Measurements from ENCODE around the gene DRICH1. TPM values are rescaled to one million over a fixed set of nuclear protein-coding genes. Genes with fewer than 3 reads are reported as not detected.
"Not testable (repeated sequence)": the region's sequence is repeated elsewhere in the genome, so short reads cannot be mapped to it uniquely, and the experiment has no call there.

The DRICH1 gene
- polyA plus RNA-seq, 2 of the 4 experiments (the other 2 are of a cell fraction) = 0.58 to 0.85 TPM

GRCh38 chr22:23574371-23574811, 57.7 kb downstream of the DRICH1 start:
- WGBS (ENCODE audit: missing lambda C conversion rate) = 60% methylated on average over 2 of the region's 4 CpGs

GRCh38 chr22:23573701-23574235, 58.4 kb downstream of the DRICH1 start:
- H3K4me1 ChIP-seq; H3K9me3 ChIP-seq; H3K4me3 ChIP-seq; FAIRE-seq; H3K4me2 ChIP-seq; ATAC-seq; H3K27ac ChIP-seq; DNase-seq (ENCODE audit: low read depth in 1 of 2, low spot score in 1 of 2); CTCF ChIA-PET: not testable (repeated sequence)
- WGBS (ENCODE audit: missing lambda C conversion rate) = 6% methylated on average over 2 of the region's 8 CpGs
- POLR2A ChIA-PET = interaction anchor here (0.6 kb wide), 1 partner anchor 14 kb away, joined by 3 read pairs; no protein-coding TSS in a partner anchor

More at GRCh38 chr22:23574371-23574811, 57.7 kb downstream of the DRICH1 start:
- ATAC-seq (peak; percentile 33 to 49; a peak in 1 of 6 replicates), FAIRE-seq (no peak), DNase-seq (ENCODE audit: low read depth in 1 of 2, low spot score in 1 of 2) (no peak)
- Histone ChIP-seq H3K4me2 (no peak overlapping the region), H3K4me3 (no peak overlapping the region), H3K4me1 (no peaks in the 10 kb centered on the region), H3K27ac (no peak overlapping the region), H3K9me3 (no peaks in the 10 kb centered on the region)
- no peak for TF ChIP-seq GATA3 (IDR thresholded peaks at IDR 0.05; ENCODE audit: borderline replicate concordance)
- TF ChIP-seq PBX3 (IDR thresholded peaks at IDR 0.05) = no peak
- no peak for TF ChIP-seq BHLHE40 (IDR thresholded peaks at IDR 0.05; ENCODE audit: low read depth, low read length)
- TF ChIP-seq CHD2 (IDR thresholded peaks at IDR 0.05; ENCODE audit: low read length, partially characterized antibody) = no peak
- TF ChIP-seq POLR2A (IDR thresholded peaks at IDR 0.05; ENCODE audit: low read length) = no peak
- POLR2A ChIA-PET = no interaction called here
- CTCF ChIA-PET = no interaction called here

- H3K4me1 ChIP-seq; H3K4me3 ChIP-seq; DNase-seq (ENCODE audit: low read depth in 1 of 2, low spot score in 1 of 2); CTCF ChIA-PET; H3K9me3 ChIP-seq; FAIRE-seq; H3K4me2 ChIP-seq; ATAC-seq; H3K27ac ChIP-seq: not testable (repeated sequence)
- POLR2A ChIA-PET = interaction anchor here (0.6 kb wide), 1 partner anchor 13 kb away, joined by 3 read pairs; no protein-coding TSS in a partner anchor
- 70% methylated on average over 11 of the region's 13 CpGs for whole genome bisulfite sequencing (ENCODE audit: missing lambda C conversion rate)
Measured at GRCh38 chr22:23573106-23573505, 59.0 kb downstream of the DRICH1 start.

GRCh38 chr22:23571486-23571885, 60.6 kb downstream of the DRICH1 start:
- CTCF ChIA-PET = no interaction called here
- WGBS (ENCODE audit: missing lambda C conversion rate) = 78% methylated on average over 4 of the region's 4 CpGs
- no peak for FAIRE-seq
- ATAC-seq = no peak
- TF ChIP-seq RNF2 (IDR thresholded peaks at IDR 0.05; ENCODE audit: borderline replicate concordance, low read depth) (no peak), SMC3 (IDR thresholded peaks at IDR 0.05) (no peak), CTCF (IDR thresholded peaks at IDR 0.05) (no peak), TFCP2L1 (CRISPR knock-in tag; IDR thresholded peaks at IDR 0.05) (no peak), JUNB (IDR thresholded peaks at IDR 0.05) (no peak), KDM1A (IDR thresholded peaks at IDR 0.05; ENCODE audit: low read depth) (no peak), NFE2L2 (conservative IDR thresholded peaks at IDR 0.05; ENCODE audit: low read length) (no peak), BHLHE40 (IDR thresholded peaks at IDR 0.05; ENCODE audit: low read depth, low read length) (no peak), ZSCAN20 (CRISPR knock-in tag; IDR thresholded peaks at IDR 0.05) (no peak), EHMT2 (IDR thresholded peaks at IDR 0.05; ENCODE audit: low read depth) (no peak), MYC (IDR thresholded peaks at IDR 0.05; ENCODE audit: borderline replicate concordance, low read length) (no peak), KDM5A (IDR thresholded peaks at IDR 0.05) (no peak), RARB (CRISPR knock-in tag; IDR thresholded peaks at IDR 0.05) (no peak), POLR2A (IDR thresholded peaks at IDR 0.05; ENCODE audit: low read length) (no peak), CHD2 (IDR thresholded peaks at IDR 0.05; ENCODE audit: low read length, partially characterized antibody) (no peak), SREBF2 (IDR thresholded peaks at IDR 0.05) (no peak)
- Histone ChIP-seq H3K27ac (no peak overlapping the region), H3K4me3 (no peak overlapping the region), H3K4me1 (no peaks in the 10 kb centered on the region), H3K4me2 (no peak overlapping the region), H3K9me3 (no peaks in the 10 kb centered on the region)
- POLR2A ChIA-PET = no interaction called here
- DNase-seq (ENCODE audit: low read depth in 1 of 2, low spot score in 1 of 2) = no peak
